T-helper 2 cell treated with Interferon-gamma antibody and Interleukin-4, amounts not matched to agents 5 μg/mL and 100 μg/mL, for 36 hours (primary cell): ENCODE measurements around the gene ARHGDIB.
A peak's percentile ranks its signal among the peaks of the same experiment; 100 is the strongest.

Source experiments
- DNase-seq: peaks from one replicate; pipeline ENCODE4 v3.0.0; 2021; ENCODE audit warnings: low spot score
- H3K27ac Mint-ChIP-seq: one replicate; pipeline ENCODE4 v1.8.0; 2021; ENCODE audit warnings: mild to moderate bottlenecking, mixed read lengths
- H3K27me3 Mint-ChIP-seq: one replicate; pipeline ENCODE4 v1.8.0; 2021; ENCODE audit warnings: low read depth, mixed read lengths
- H3K36me3 Mint-ChIP-seq: one replicate; pipeline ENCODE4 v1.8.0; 2021; ENCODE audit warnings: low read depth, mixed read lengths
- H3K4me1 Mint-ChIP-seq: one replicate; pipeline ENCODE4 v1.8.0; 2021; ENCODE audit warnings: low read depth, mixed read lengths
- H3K4me3 Mint-ChIP-seq: one replicate; pipeline ENCODE4 v1.8.0; 2022; ENCODE audit warnings: mild to moderate bottlenecking, moderate library complexity, mixed read lengths
- H3K9me3 Mint-ChIP-seq: one replicate; pipeline ENCODE4 v1.8.0; 2021; ENCODE audit warnings: mixed read lengths

The ARHGDIB gene

DNA sequence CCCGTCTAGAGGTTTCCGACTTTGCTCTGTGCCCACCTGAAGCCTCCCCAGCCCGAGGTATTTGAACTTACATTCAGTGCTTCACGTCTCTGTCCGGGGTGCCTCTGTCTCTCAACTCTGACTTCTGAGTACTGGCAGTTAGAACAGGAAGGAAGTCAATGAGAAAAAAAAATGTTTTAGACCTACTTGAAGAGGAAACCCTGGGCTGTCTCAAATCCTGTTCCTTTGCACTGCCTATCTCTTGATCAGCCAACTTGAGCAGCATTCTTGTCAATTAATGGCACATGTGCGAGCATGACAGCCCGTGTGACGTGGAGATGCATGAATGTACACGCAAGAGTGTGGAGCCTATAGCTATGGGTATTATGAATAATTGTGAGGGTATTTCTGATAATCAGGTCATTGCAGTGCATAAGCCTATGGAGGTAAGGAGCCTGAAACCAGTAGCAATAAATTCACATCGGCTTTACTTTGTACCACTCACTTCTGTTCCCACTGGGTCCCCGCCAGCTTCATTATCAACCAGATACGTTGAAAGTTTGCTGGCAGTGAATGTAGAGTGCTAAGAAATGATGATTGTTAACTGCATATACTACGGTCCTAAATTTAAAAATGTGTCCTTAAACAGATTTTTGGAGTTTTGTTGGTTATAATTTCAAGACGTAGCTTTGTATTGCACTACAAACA is at the start of gene ARHGDIB:
ARHGDIB (minus strand) TSS at position 136 of the 687 bp plus-strand sequence. CDS start 10,889 bp downstream, outside the sequence.
- DNase-seq: peak; percentile 83
- H3K9me3 Mint-ChIP-seq: no peaks in the 10 kb centered on the region
- peak within 1 kb of the TSS; percentile 99 for H3K27ac Mint-ChIP-seq
- H3K27me3 Mint-ChIP-seq: no peaks in the 10 kb centered on the region
- H3K4me1 Mint-ChIP-seq: peaks cover 33% of the 10 kb centered on the region
- peaks cover 49% of the 10 kb centered on the region for H3K36me3 Mint-ChIP-seq
- peak within 1 kb of the TSS; percentile 99 for H3K4me3 Mint-ChIP-seq

DNA sequence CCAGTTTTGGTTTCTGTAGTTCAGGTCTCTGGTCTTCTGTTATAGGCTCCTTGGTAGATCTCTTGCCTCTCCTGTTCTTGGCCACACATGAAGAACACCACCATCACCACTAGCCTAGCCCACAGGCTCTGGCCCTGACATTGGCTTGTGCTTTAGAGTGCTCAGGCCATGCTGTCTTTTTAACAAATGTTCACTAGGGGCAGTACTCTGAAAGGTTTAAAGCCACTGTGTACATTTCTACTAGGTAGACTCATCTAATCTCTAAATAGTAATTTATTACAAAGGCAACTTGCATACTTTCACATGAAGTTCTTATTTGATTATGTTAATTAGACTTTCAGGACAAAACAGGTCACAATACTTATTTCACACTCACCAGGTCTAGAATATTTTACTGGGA is 49.8 kb upstream of the ARHGDIB start:
- no peak for DNase-seq
- H3K36me3 Mint-ChIP-seq: no peaks in the 10 kb centered on the region
- no peak overlapping the region for H3K27ac Mint-ChIP-seq
- no peak overlapping the region for H3K4me3 Mint-ChIP-seq
- no peaks in the 10 kb centered on the region for H3K9me3 Mint-ChIP-seq
- no peaks in the 10 kb centered on the region for H3K4me1 Mint-ChIP-seq
- peaks cover 21% of the 10 kb centered on the region for H3K27me3 Mint-ChIP-seq

DNA sequence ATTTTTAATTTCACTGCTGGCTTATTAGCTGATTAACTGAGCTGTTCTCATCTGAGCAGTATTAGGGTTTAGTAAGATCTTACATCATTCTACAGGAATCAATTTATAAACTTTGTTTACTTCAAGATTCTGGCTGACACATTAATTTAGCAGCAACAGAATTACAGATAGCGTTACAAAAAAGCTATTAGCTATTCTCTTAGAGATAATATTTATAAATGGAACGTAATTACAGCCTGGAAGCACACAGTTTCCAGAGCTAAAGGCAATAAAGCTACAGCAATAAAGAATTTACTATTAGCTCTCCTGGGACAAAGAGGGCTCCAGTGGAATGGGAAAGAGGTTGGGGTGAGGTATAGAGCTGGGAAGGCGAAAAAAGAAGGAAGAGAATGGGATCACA is 46.1 kb upstream of the ARHGDIB start:
- Mint-ChIP-seq H3K4me1 (no peaks in the 10 kb centered on the region), H3K27me3 (peaks cover 38% of the 10 kb centered on the region), H3K4me3 (no peak overlapping the region), H3K36me3 (no peaks in the 10 kb centered on the region), H3K9me3 (no peaks in the 10 kb centered on the region), H3K27ac (no peak overlapping the region)
- no peak for DNase-seq

DNA sequence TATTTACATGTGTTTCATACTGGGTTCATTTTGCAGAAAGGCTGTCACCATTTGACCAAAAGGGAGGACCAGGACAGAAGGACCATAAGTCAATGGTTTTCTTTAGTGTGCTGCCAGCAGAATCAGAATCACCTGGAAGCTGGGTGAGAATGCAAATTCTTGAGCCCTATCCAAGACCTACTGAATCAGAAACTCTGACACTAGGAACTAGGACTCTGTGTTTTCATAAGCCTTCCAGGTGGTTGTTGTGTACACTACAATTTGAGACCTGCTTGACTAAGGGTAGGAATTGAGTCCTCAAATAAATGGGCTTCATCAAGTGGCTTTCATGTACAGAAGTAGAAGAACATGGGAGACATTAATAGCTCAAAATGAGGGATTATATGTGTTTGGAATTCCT is 43.7 kb upstream of the ARHGDIB start:
- no peak for DNase-seq
- Mint-ChIP-seq H3K9me3 (no peaks in the 10 kb centered on the region), H3K4me3 (no peak overlapping the region), H3K36me3 (no peaks in the 10 kb centered on the region), H3K27me3 (peaks cover 58% of the 10 kb centered on the region), H3K4me1 (no peaks in the 10 kb centered on the region), H3K27ac (no peak overlapping the region)

DNA sequence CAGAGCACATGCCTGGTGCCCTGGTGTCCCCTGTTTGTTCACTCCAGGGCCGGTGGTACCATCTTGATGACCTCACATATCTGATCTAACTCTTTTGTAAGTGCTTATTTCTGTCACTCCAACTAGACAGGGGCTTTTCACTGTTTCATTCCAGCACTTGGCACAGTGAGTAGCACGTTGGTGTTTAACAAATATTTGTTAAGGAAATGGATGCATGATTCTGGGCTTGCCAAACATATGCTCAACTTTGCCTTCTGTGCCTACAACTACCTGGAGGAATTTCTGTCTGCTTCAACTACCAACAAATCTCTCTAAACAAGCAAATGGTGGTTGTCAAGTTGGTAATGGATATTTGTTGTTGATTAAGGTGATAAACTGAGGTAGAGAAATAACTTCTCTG is 43.0 kb upstream of the ARHGDIB start:
- no peaks in the 10 kb centered on the region for H3K36me3 Mint-ChIP-seq
- peaks cover 61% of the 10 kb centered on the region for H3K27me3 Mint-ChIP-seq
- no peak overlapping the region for H3K27ac Mint-ChIP-seq
- DNase-seq: no peak
- no peaks in the 10 kb centered on the region for H3K9me3 Mint-ChIP-seq
- no peak overlapping the region for H3K4me3 Mint-ChIP-seq
- H3K4me1 Mint-ChIP-seq: no peaks in the 10 kb centered on the region

DNA sequence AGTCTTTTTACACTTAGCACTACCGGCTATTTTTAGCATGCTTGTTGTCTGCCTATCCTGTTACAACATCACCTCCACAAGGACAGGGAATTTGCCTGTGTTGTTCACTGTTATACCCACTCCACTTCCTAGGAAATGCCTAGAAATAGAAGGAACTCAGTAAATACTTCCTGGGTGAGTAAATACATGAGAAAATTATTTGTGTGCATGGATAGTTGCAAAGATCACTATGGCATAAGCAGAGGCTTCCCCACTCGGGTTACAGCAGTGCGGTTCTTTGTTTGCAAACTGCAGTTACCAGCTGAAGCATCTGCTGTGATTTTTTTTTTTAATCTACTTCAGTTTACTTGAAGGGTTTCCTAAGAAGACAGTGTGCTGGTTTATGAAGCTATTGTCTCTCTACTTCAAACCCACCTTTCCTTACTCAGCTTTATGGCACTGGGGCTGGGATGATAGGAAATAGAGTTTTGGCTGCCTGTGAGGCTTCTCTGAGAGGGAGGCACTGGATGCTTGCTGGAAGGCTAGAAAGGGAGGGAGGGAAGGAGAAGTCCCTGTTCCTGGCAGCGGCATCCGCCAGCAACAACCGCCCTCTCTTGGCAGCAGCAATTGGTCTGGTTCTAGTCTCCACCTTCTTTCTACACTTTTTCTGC is 40.5 kb upstream of the ARHGDIB start:
- H3K4me3 Mint-ChIP-seq: no peak overlapping the region
- peaks cover 68% of the 10 kb centered on the region for H3K27me3 Mint-ChIP-seq
- H3K4me1 Mint-ChIP-seq: no peaks in the 10 kb centered on the region
- DNase-seq: no peak
- H3K36me3 Mint-ChIP-seq: no peaks in the 10 kb centered on the region
- H3K9me3 Mint-ChIP-seq: no peaks in the 10 kb centered on the region
- H3K27ac Mint-ChIP-seq: no peak overlapping the region

DNA sequence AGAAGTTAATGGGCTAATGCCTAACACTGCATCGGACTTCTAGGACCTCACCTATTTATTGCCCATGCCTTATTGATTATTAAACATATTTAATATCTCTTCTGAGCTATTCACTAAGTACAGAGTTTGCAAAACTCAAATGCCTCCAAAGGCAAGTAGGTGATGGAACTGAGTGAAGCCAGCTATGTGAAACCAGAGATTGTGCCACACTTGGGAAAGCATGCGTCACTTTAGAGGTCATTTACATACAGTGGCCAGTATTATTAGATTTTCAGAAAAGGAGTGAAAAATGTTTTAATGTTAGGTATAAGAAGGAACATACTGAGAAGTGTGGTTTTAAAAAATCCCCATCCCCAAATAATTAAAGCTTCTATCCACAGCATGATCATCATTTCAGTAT is 39.2 kb upstream of the ARHGDIB start:
- H3K4me1 Mint-ChIP-seq: peaks cover 2% of the 10 kb centered on the region
- no peak overlapping the region for H3K27ac Mint-ChIP-seq
- peaks cover 59% of the 10 kb centered on the region for H3K27me3 Mint-ChIP-seq
- H3K4me3 Mint-ChIP-seq: no peak overlapping the region
- H3K9me3 Mint-ChIP-seq: no peaks in the 10 kb centered on the region
- no peak for DNase-seq
- no peaks in the 10 kb centered on the region for H3K36me3 Mint-ChIP-seq

DNA sequence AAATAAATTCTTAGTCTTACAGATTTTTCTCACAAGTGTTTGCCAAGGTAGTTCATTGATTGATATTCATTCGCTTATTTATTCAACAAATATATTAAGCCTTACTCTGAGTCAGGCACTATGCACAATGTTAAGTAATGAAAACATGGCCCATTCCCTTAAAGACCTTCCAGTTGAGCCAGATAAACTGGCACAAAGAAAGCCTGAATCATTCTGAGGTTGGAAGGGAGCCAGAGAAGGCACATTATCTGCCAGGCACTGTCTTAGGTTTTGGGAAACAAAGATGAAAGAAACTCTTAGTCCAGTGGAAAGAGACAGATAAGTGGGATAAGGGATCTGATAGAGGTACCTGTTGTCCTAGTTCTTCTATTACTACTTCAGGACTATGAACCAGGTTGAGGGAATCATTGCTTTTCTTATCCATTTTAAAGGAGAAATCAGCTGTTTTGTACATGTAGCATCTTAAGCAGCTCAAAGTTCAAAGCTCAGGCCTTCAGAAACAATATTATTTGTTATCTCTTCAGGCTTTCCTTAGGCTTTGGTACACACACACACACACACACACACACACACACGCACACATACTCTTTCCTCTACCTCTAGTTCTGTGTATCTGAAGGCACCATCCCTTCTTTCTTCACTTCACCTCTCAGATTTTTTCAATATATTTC is 38.4 kb upstream of the ARHGDIB start:
- Mint-ChIP-seq H3K4me3 (no peak overlapping the region), H3K27me3 (peaks cover 58% of the 10 kb centered on the region), H3K4me1 (peaks cover 6% of the 10 kb centered on the region), H3K27ac (no peak overlapping the region), H3K36me3 (no peaks in the 10 kb centered on the region), H3K9me3 (no peaks in the 10 kb centered on the region)
- DNase-seq: no peak

DNA sequence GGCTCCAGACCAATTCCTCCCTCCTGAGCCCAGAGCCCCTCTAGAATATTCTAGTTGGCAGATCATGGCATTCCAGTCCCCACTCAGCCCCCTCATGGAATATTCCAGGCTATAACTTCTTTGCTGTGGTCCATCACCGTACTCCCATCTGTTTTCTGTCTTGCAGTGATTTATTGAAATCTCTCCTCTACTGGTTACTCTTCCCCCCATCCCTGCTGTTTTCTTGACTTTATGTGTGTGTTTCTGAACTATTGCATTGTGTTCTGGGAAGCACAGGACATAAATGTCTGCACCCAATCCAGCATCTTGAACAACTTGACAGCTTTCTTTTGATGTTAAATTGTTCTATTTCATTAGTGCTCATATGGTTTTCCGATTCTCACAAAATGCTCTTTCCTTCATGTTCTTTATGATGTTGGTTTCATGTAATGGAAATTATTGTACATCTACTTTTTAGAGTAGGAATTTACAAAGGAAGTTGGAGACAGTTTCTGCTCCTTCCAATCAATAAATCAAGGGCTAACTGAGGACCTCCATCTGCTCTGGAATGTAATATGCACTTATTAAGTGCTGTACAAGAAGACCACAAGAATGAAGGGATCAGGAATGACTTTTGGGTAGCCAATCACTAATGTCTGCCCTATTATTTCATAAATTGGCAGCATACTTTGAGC is 37.8 kb upstream of the ARHGDIB start:
- H3K27me3 Mint-ChIP-seq: peaks cover 58% of the 10 kb centered on the region
- no peak overlapping the region for H3K4me3 Mint-ChIP-seq
- no peak for DNase-seq
- H3K4me1 Mint-ChIP-seq: peaks cover 12% of the 10 kb centered on the region
- no peak overlapping the region for H3K27ac Mint-ChIP-seq
- no peaks in the 10 kb centered on the region for H3K36me3 Mint-ChIP-seq
- H3K9me3 Mint-ChIP-seq: no peaks in the 10 kb centered on the region

DNA sequence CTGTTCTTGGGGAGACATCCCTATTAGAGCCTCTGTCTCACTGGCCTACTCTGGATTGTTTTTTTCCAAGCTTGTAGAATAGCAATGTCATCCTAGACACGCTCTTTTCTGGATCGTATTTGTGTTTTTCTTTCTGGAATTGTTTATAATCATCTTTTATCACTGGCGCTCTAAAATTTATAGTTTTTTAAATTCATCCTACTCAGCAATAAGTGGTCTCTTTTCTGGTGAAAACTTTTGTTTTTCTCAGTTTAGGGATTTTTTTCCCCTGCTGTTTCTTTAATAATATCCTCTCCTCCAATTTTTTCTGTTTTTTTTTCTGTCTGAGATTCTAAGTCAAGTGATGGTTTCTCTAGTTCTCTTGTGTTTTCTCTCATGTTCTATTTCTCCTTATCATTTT is 36.6 kb upstream of the ARHGDIB start:
- Mint-ChIP-seq H3K4me1 (peaks cover 21% of the 10 kb centered on the region), H3K9me3 (no peaks in the 10 kb centered on the region), H3K36me3 (no peaks in the 10 kb centered on the region), H3K4me3 (no peak overlapping the region), H3K27ac (no peak overlapping the region), H3K27me3 (peaks cover 49% of the 10 kb centered on the region)
- no peak for DNase-seq

DNA sequence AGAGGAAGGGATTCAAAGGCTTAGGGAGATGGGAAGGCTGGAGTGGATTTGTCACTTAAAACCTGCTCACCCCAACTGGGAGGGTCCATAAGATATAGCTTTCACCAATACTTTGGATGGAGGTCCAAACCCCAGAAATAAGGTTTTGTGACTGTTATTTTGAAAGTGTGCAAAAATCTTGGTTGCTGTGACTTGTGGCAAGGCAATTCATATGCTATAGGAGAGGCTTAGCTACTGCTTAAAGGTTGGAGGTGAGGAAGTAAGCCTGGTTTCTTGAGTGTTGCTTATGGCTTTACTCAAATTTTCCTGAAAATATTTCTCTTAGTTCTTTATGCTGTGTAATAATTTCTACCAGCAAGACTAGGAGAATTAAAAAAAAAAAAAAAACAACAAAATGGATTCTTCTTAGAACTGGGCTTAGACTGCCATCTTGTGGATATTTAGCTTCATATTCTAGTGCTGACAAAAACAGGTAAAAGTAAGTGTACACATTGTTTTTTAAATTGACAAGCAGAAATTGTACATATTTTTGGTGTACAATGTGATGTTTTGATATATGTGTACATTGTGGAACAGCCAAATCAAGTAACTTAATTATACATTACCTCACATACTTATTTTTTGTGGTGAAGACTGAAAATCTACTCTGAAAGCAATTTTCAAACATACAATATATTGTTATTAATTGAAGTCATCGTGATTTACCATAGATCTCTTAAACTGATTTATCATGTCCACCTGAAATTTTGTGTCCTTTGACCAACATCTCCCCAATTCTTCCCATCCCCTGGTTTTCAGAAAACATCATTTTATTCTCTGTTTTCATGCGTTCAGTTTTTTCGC is 34.4 kb upstream of the ARHGDIB start:
- peaks cover 24% of the 10 kb centered on the region for H3K4me1 Mint-ChIP-seq
- peaks cover 4% of the 10 kb centered on the region for H3K36me3 Mint-ChIP-seq
- H3K27ac Mint-ChIP-seq: no peak overlapping the region
- peaks cover 31% of the 10 kb centered on the region for H3K27me3 Mint-ChIP-seq
- H3K4me3 Mint-ChIP-seq: no peak overlapping the region
- H3K9me3 Mint-ChIP-seq: peaks cover 8% of the 10 kb centered on the region
- DNase-seq: no peak

DNA sequence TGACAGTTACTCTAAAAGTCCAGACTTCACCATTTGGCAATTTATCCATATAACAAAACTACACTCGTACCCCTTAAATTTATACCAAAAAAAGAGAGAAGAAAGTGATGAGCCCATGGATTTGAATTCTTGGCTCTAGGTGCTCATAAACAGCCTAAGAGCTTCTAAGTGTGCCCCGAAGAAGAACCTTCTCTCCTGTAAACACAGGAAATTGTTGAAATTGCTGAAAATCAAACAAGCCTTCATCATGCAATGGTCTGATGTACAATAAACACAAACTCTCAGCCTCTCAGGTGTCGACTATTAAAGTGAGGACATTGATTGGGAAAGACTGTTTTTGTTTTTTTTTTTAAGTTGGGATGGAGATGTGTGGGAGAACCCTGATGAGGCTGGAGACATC is 33.2 kb upstream of the ARHGDIB start:
- H3K4me1 Mint-ChIP-seq: peaks cover 29% of the 10 kb centered on the region
- H3K27ac Mint-ChIP-seq: no peak overlapping the region
- peaks cover 18% of the 10 kb centered on the region for H3K9me3 Mint-ChIP-seq
- DNase-seq: no peak
- no peak overlapping the region for H3K4me3 Mint-ChIP-seq
- H3K27me3 Mint-ChIP-seq: peaks cover 22% of the 10 kb centered on the region
- peaks cover 5% of the 10 kb centered on the region for H3K36me3 Mint-ChIP-seq

DNA sequence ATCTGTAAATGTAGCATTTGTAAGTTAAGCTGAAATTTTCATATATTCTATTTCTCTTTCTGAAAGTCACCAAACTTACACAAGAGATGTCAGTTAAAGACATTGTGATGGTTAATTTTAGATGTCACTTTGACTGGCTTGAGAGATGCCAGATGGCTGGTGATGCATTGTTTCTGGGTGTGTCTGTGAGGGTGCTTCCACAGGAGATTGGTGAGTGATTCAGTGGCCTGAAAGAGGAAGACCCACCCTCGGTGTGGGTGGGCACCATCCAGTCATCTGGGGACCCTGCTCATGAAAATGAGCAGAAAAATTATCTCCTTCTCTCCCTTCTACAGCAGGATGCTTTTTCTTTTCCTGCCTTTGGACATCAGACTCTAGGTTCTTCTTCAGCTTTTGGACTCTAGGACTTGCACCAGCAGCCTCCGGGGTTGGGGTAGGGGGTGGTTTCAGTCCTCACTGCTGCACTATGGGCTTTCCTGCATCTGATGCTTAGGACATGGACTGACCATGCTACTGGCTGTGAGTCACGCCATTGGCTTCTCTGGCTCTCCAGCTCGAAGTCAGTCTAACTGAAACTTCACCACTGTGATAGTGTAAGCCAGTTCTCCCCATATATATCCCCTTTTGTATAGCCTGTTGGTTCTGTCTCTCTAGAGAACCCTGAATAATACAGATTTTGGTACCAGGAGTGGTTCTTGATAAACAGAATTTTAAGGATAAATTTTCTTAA is 32.3 kb upstream of the ARHGDIB start:
- Mint-ChIP-seq H3K36me3 (peaks cover 5% of the 10 kb centered on the region), H3K9me3 (peaks cover 18% of the 10 kb centered on the region), H3K4me3 (no peak overlapping the region), H3K27ac (peak overlapping the region; percentile 18), H3K27me3 (peaks cover 14% of the 10 kb centered on the region), H3K4me1 (peaks cover 30% of the 10 kb centered on the region)
- no peak for DNase-seq
